ENCODE results near the gene ARL15.

The ARL15 gene

GRCh38 chr5:54259090-54259489, 51.3 kb downstream of the ARL15 start:
- in situ Hi-C loops (cut with HindIII; ENCODE audit: low sequenced_read_pairs) = no loop called here
- TF ChIP-seq CTCF (IDR thresholded peaks at IDR 0.05; ENCODE audit: low read depth, low read length, missing control alignments) = no peak
- no peak overlapping the region for H3K4me3 ChIP-seq (ENCODE audit: low read depth, low read length)
- no peak for DNase-seq (ENCODE audit: low read depth)

- in situ Hi-C loops (cut with HindIII; ENCODE audit: low sequenced_read_pairs) = no loop called here
- no peak overlapping the region for H3K4me3 ChIP-seq (ENCODE audit: low read depth, low read length)
- no peak for DNase-seq (ENCODE audit: low read depth)
- TF ChIP-seq CTCF (IDR thresholded peaks at IDR 0.05; ENCODE audit: low read depth, low read length, missing control alignments) = no peak
Measured at GRCh38 chr5:54257366-54258118, 52.8 kb downstream of the ARL15 start.

GRCh38 chr5:54254482-54255198, 55.7 kb downstream of the ARL15 start:
- DNase-seq (ENCODE audit: low read depth) = no peak

GRCh38 chr5:54251981-54252380, 58.4 kb downstream of the ARL15 start:
- TF ChIP-seq CTCF (IDR thresholded peaks at IDR 0.05; ENCODE audit: low read depth, low read length, missing control alignments) = no peak
- no peak for DNase-seq (ENCODE audit: low read depth)
- H3K4me3 ChIP-seq (ENCODE audit: low read depth, low read length) = no peak overlapping the region
- in situ Hi-C loops (cut with HindIII; ENCODE audit: low sequenced_read_pairs) = no loop called here

More at GRCh38 chr5:54254482-54255198, 55.7 kb downstream of the ARL15 start:
- no peak for TF ChIP-seq CTCF (IDR thresholded peaks at IDR 0.05; ENCODE audit: low read depth, low read length, missing control alignments)
- in situ Hi-C loops (cut with HindIII; ENCODE audit: low sequenced_read_pairs) = no loop called here
- H3K4me3 ChIP-seq (ENCODE audit: low read depth, low read length) = no peak overlapping the region

- no peak for DNase-seq (ENCODE audit: low read depth)
- no peak for TF ChIP-seq CTCF (IDR thresholded peaks at IDR 0.05; ENCODE audit: low read depth, low read length, missing control alignments)
- no peak overlapping the region for H3K4me3 ChIP-seq (ENCODE audit: low read depth, low read length)
- in situ Hi-C loops (cut with HindIII; ENCODE audit: low sequenced_read_pairs) = no loop called here
Measured at GRCh38 chr5:54249210-54250028, 61.0 kb downstream of the ARL15 start.

GRCh38 chr5:54247226-54247625, 63.1 kb downstream of the ARL15 start:
- no peak for TF ChIP-seq CTCF (IDR thresholded peaks at IDR 0.05; ENCODE audit: low read depth, low read length, missing control alignments)
- no peak for DNase-seq (ENCODE audit: low read depth)
- in situ Hi-C loops (cut with HindIII; ENCODE audit: low sequenced_read_pairs) = no loop called here
- no peak overlapping the region for H3K4me3 ChIP-seq (ENCODE audit: low read depth, low read length)

All from astrocyte of the cerebellum (primary cell).